ENCODE measurements around the gene PCK1.

Gene PCK1

GRCh38 chr20:57576002-57576401 lies 15.1 kb downstream of the PCK1 start:
- no peak for DNase-seq (ENCODE audit: low read depth in 2 of 2, low spot score in 1 of 2)

- DNase-seq (ENCODE audit: low read depth in 2 of 2, low spot score in 1 of 2) = no peak
Measured at GRCh38 chr20:57576617-57577550, 16.0 kb downstream of the PCK1 start.

DNA sequence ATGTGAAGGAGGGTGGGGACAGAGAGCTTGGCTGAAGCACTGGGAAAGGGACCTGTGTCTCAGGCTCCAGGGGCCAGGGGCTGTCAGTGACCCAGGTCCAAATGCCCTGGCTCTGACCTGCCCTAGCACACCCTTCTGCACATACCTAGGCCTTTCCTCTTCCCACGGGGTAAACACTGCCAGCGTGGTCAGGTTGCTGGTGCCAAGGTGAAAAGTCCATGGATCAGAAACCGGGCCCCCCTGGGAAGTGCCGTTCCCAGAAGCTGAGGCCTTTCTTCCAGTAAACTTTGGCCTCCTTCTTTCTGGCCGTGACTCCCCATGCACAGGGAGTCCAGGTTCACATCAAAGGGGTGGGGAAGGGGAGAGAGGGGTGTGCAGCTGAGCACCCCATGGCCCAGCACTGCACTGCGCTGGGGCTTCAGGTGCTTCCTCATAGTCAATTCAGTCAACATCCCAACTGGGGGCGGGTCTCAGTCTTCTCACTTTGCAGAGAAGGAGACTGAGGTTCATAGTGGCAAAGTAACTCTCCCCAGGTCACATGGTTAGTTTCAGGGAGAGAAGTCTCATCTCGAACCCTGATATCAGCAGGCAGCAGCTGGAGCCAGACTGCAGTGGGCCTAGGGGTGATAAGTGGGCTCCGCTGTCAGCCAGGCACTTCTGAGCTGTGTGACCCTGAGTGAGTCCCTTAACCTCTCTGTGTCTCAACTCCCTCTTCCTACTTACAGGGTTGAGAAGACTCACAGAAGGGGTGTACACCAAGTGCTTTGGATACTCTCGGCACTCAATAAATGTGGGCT lies 17.0 kb downstream of the PCK1 start:
- DNase-seq (ENCODE audit: low read depth in 2 of 2, low spot score in 1 of 2) = no peak

- DNase-seq (ENCODE audit: low read depth in 2 of 2, low spot score in 1 of 2) = no peak
Measured at GRCh38 chr20:57578476-57579165, 17.7 kb downstream of the PCK1 start.

DNA sequence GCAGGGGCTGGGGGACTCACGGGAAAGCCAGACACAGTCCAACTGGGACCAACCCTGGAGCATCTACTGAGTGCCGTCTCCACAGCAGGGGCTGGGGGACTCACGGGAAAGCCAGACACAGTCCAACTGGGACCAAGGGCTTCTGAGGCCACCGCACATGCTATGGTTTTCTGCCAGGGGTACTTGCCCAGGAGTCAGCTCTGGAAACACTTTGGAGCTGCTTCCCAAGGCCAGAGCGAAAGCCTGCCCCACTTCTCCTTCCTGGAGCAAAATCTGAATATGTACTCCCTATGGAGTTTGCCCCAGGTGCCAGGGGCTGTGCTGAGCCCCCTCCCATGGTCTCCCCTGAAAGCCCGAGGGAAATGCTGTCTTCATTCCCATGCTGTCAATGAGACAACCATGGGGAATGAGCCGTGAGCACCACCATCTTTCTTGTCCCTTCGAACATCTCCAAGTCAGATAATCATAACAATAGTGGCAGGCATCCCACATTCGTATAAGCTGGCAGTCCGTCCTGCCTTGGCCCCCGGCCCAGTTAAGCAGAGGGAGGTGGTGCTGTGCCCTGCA lies 18.5 kb downstream of the PCK1 start:
- DNase-seq (ENCODE audit: low read depth in 2 of 2, low spot score in 1 of 2) = no peak

DNA sequence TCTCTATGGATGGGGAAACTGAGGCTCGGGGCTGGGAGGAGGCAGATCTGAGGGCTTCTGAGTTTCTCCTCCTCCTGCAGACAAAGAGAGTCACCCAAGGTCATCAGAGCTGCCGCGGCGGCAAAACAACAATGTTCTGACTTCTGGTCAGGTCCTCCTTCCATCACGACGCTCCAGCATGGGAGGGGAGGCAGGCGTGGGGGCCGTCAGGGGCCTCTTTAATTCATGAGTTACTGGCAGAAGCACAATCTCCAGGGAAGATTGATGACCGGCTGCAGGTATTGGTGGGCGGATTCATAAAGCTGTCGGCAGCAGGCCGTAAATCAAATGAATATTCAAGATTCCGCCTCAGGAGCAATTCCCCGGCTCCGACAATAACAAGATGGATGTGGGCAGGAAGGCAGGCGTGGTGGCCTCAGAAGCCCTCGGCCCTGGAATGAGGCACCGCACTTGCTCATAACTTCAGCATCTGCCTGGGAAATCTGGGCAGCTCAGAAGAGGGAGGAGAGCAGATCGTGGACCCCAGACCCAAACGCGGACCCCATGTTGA lies 19.1 kb downstream of the PCK1 start:
- DNase-seq (ENCODE audit: low read depth in 2 of 2, low spot score in 1 of 2) = no peak

DNA sequence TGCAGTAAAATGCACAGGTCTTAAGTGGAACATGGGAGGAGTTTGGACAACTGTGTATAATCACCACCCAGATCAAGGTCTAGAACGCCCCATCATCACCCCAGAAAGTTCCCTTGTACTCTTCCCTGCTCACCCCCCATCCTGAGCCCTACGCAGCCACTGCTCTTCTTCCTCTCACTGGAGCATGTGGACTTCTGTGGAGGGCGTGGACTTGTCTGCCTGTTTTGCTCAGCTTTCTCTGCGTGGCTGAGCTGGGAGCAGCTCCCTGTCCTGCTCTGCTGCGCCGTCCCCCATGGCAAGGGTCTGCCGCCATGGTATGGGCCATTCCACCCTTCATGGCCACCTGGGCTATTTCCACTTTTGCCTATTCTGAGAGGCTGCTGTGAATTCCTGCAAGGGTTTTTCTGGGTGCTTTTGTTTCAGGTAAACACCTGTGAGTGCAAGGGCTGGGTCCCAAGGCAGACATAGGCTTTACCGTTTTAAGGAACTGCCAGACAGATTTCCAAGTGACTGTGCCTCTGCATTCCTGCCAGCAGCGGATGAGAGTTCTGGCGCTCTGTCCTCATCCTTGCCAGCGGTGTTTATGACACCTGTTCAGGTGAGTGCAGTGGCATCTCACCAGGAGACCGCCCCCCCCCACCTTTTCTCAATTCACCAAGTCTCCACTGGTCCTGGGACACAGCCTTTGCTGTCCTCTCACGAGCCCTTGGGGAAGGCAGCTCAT lies 19.7 kb downstream of the PCK1 start:
- DNase-seq (ENCODE audit: low read depth in 2 of 2, low spot score in 1 of 2) = no peak

- DNase-seq (ENCODE audit: low read depth in 2 of 2, low spot score in 1 of 2) = no peak
Measured at GRCh38 chr20:57581202-57582028, 20.5 kb downstream of the PCK1 start.

DNA sequence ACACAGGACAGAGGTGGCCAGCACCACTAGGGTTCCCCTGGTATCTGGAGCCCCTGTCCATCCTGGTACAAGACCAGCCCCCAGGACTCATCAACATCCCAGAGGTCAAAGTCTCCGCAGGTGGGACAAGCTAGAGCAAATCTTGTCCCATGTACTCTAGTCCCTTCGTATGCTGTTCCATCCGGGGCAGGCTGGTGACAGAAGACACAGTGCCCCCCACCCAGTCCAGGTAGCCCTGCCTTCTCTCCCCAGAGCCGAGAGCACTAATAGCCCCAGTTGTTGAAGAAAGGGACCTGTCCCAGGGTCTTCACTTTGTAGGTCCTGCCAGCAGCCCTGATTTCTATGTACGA lies 21.1 kb downstream of the PCK1 start:
- DNase-seq (ENCODE audit: low read depth in 2 of 2, low spot score in 1 of 2) = no peak

- no peak for DNase-seq (ENCODE audit: low read depth in 2 of 2, low spot score in 1 of 2)
Measured at GRCh38 chr20:57582432-57583288, 21.8 kb downstream of the PCK1 start.

GRCh38 chr20:57583289-57584257 lies 22.7 kb downstream of the PCK1 start:
- DNase-seq (ENCODE audit: low read depth in 2 of 2, low spot score in 1 of 2) = no peak

DNA sequence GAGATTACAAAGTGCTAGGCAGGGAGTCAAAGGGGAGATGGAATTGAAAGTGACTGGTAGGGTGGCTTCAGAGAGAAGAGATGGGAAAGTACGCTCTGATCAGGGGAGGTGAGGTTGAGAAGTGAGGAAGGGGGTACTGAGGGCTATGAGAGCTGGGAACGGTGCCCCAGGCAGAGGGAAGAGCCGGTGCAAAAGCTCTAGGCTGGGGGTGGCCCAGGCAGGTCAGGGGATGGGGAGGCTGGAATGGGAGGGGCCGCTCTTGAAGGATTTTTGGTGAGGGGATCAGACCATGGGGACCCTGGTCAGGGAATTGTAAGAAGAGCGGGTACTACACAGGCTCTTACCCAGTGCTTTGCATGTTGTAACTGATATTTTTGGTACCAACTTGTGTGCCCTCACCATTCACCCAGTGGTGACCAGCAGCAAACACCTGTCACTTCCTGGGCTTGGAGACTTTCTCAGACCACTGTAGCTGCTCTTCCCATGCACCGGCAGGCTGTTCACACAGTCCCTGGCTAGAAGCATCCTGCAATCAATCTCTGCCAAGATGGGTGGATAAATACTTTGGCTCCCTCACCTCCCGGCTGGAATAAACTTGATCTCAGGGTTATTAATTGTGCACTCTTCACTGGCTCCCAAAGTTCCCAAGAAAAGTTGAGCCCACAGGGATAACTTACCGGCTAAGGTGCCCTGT lies 24.0 kb downstream of the PCK1 start:
- DNase-seq (ENCODE audit: low read depth in 2 of 2, low spot score in 1 of 2) = no peak

- no peak for DNase-seq (ENCODE audit: low read depth in 2 of 2, low spot score in 1 of 2)
Measured at GRCh38 chr20:57585466-57586213, 24.7 kb downstream of the PCK1 start.

GRCh38 chr20:57586370-57586793 lies 25.5 kb downstream of the PCK1 start:
- no peak for DNase-seq (ENCODE audit: low read depth in 2 of 2, low spot score in 1 of 2)

GRCh38 chr20:57586943-57587277 lies 26.0 kb downstream of the PCK1 start:
- no peak for DNase-seq (ENCODE audit: low read depth in 2 of 2, low spot score in 1 of 2)

- DNase-seq (ENCODE audit: low read depth in 2 of 2, low spot score in 1 of 2) = no peak
Measured at GRCh38 chr20:57587278-57587988, 26.5 kb downstream of the PCK1 start.
